Naive thymus-derived CD4-positive, alpha-beta T cell (primary cell): ENCODE data around the gene KLF18. TPM values are rescaled to one million over a fixed set of nuclear protein-coding genes. Genes with fewer than 3 reads are reported as not detected.

Source experiments
- ATAC-seq: fragments of 150-1000 bp; cut with Tn5 transposase; 2 replicates; pipeline ENCODE4 v1.10.0; 2021; ENCODE audit warnings: mild to moderate bottlenecking, moderate library complexity
- CTCF ChIA-PET: fragments of 350-600 bp; sonication (Branson Sonifier 250); formaldehyde crosslinking; loops from one replicate; lab custom pipeline; 2021; ENCODE audit warnings: antibody characterized with exemption; lab: Charles Lee
- POLR2A ChIA-PET: fragments of 350-600 bp; sonication (Branson Sonifier 250); formaldehyde crosslinking; loops from one replicate; lab custom pipeline; 2021; ENCODE audit warnings: antibody characterized with exemption, inconsistent platforms; lab: Charles Lee
- DNase-seq, 9 donors: peaks; one replicate each; pipeline versions ENCODE4 v3.0.0 to v3.0.0-alpha.2; 2020 to 2022; ENCODE audit warnings: mixed read lengths in 1 of 9
- H3K27ac ChIP-seq: one replicate; pipeline ENCODE4 v1.7.0; 2013; ENCODE audit warnings: mild to moderate bottlenecking, low read depth, low read length, moderate library complexity
- H3K27me3 ChIP-seq, 2 donors: one replicate each; pipeline ENCODE4 v1.7.0; 2013; ENCODE audit warnings: low read length in 2 of 2, mild to moderate bottlenecking in 2 of 2, moderate library complexity in 2 of 2; ENCODE audit not compliant: control insufficient read depth in 2 of 2, insufficient read depth in 2 of 2
- H3K36me3 ChIP-seq, 3 experiments: 1 replicate in 2 of 3; 2 replicates in 1 of 3; pipeline ENCODE4 v1.7.0; 2013; ENCODE audit warnings: low read length in 3 of 3, mild to moderate bottlenecking in 3 of 3, moderate library complexity in 1 of 3; ENCODE audit not compliant: insufficient read depth in 3 of 3, control insufficient read depth in 2 of 3
- H3K4me1 ChIP-seq, 2 donors: one replicate each; pipeline ENCODE4 v1.7.0; 2013; ENCODE audit warnings: low read length in 2 of 2, mild to moderate bottlenecking in 2 of 2, moderate library complexity in 1 of 2; ENCODE audit not compliant: control insufficient read depth in 2 of 2, insufficient read depth in 2 of 2
- H3K4me3 ChIP-seq: 2 replicates; pipeline ENCODE4 v1.7.0; 2013; ENCODE audit warnings: mild to moderate bottlenecking, low read length
- H3K9me3 ChIP-seq, 3 experiments: 1 replicate in 2 of 3; 2 replicates in 1 of 3; pipeline ENCODE4 v1.7.0; 2013; ENCODE audit warnings: low read length in 3 of 3; ENCODE audit not compliant: control insufficient read depth in 2 of 3
- H3K27ac Mint-ChIP-seq, 9 donors: one replicate each; pipeline ENCODE4 v1.8.0; 2020 to 2022; ENCODE audit warnings: mixed read lengths in 9 of 9, mild to moderate bottlenecking in 8 of 9, moderate library complexity in 5 of 9, inconsistent platforms in 2 of 9
- H3K27me3 Mint-ChIP-seq, 5 donors: one replicate each; pipeline ENCODE4 v1.8.0; 2021 to 2022; ENCODE audit warnings: mixed read lengths in 5 of 5, mild to moderate bottlenecking in 1 of 5
- H3K36me3 Mint-ChIP-seq, 5 donors: one replicate each; pipeline ENCODE4 v1.8.0; 2020 to 2022; ENCODE audit warnings: mixed read lengths in 5 of 5, mild to moderate bottlenecking in 3 of 5, inconsistent platforms in 1 of 5
- H3K4me1 Mint-ChIP-seq, 7 donors: one replicate each; pipeline ENCODE4 v1.8.0; 2020 to 2022; ENCODE audit warnings: mixed read lengths in 7 of 7, mild to moderate bottlenecking in 3 of 7, inconsistent platforms in 1 of 7
- H3K4me3 Mint-ChIP-seq, 10 donors: one replicate each; pipeline ENCODE4 v1.8.0; 2020 to 2022; ENCODE audit warnings: mild to moderate bottlenecking in 10 of 10, mixed read lengths in 10 of 10, moderate library complexity in 6 of 10, inconsistent platforms in 2 of 10
- H3K9me3 Mint-ChIP-seq, 11 donors: one replicate each; pipeline ENCODE4 v1.8.0; 2020 to 2022; ENCODE audit warnings: mixed read lengths in 11 of 11, mild to moderate bottlenecking in 4 of 11, inconsistent platforms in 1 of 11, moderate library complexity in 1 of 11
- intact Hi-C, 2 donors: fragments of 100-400 bp; cut with micrococcal nuclease; formaldehyde crosslinking; loops; one replicate each; pipeline ENCODE4 v1.15.1; 2023
- polyA plus RNA-seq, 2 donors: library from polyadenylated mRNA; unstranded; fragments of 300-500 nt; fragmentation: Illumina TruSeq; gene quantifications; one replicate each; pipeline ENCODE4 v1.2.3, GENCODE V29; 2021
- total RNA-seq, 6 experiments: library from RNA in 5 of 6; stranded (reverse) in 5 of 6; gene quantifications; 1 replicate in 5 of 6; 2 replicates in 1 of 6; pipeline ENCODE4 v1.2.3 and lab custom pipeline; 2021 to 2026

KLF18 gene
- total and polyA plus RNA-seq, 7 experiments from 2014 or later, result not detected

DNA sequence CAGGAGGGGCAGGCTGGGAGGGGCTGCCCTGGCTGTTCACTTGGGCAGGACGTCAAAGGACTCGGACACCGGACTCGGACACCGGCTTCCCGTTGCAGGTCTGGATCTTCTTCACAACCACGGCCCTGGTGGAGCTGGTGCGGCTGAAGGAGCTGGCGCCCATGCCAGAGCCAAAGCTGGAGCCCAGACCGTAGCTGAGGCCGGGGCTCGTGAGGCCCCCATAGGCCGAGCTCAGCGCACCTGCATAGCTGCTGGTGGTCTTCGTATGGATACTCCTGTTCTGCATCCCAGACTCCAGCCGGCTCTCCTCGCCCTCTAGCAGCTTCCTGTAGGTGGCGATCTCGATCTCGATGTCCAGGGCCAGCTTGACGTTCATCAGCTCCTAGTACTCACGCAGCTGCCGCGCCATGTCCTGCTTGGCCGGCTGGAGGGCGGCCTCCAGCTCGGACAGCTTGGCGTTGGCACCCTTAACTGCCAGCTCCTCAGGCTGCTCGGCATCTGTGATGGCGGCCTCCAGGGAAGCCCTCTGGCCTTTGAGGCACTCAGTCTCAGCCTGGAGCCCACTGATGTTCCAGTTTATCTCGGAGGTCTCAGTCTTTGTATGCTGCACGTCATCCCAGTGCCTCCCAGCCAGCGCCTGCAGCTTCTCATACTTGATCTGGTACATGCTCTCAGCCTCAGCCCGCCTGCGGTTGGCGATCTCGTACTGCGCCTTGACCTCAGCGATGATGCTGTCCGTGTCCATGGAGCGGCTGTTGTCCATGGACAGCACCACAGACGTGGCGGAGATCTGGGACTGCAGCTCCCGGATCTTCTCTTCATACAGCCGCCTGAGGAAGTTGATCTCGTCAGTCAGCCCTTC is 37.9 kb downstream of the KLF18 start:
- DNase-seq, result no peak
- Histone ChIP-seq H3K4me3 (no peak overlapping the region), H3K36me3 (no peaks in the 10 kb centered on the region), H3K9me3 (no peaks in the 10 kb centered on the region), H3K27ac (no peak overlapping the region), H3K27me3 (no peaks in the 10 kb centered on the region), H3K4me1 (no peaks in the 10 kb centered on the region)
- peaks cover 13 to 28% (median 23%) of the 10 kb centered on the region in 5 donors for H3K27me3 Mint-ChIP-seq
- POLR2A ChIA-PET, result no interaction called here
- H3K9me3 Mint-ChIP-seq, result no peaks in the 10 kb centered on the region
- H3K4me1 Mint-ChIP-seq, result no peaks in the 10 kb centered on the region
- ATAC-seq, result no peak
- intact Hi-C loops, result no loop called here
- H3K27ac Mint-ChIP-seq, result no peak overlapping the region
- CTCF ChIA-PET, result no interaction called here
- H3K36me3 Mint-ChIP-seq, result no peaks in the 10 kb centered on the region
- H3K4me3 Mint-ChIP-seq, result no peak overlapping the region

DNA sequence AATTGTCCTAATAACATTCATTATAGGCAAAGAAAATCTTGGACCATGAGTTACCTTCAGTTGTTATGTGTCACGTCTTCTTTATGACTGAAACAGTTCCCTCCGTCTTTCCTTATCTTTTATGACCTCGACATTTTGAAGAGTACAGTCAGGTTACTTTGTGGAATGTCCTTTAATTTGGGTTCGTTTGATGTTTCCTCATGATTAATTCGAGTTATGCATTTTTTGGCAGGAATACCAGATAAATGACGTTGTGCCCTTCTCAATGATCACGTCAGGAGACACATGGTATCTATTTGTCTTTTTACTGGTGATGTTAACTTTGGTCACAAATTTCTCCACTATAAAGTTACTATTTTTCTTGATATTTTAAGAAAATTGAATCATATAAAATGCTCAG is 40.1 kb downstream of the KLF18 start:
- H3K36me3 ChIP-seq, result no peaks in the 10 kb centered on the region
- H3K4me1 ChIP-seq, result no peaks in the 10 kb centered on the region
- Mint-ChIP-seq H3K36me3 (no peaks in the 10 kb centered on the region), H3K4me1 (no peaks in the 10 kb centered on the region), H3K27me3 (peaks cover 3 to 18% (median 12%) of the 10 kb centered on the region in 5 donors), H3K9me3 (peaks cover 0 to 15% (median 3%) of the 10 kb centered on the region in 11 donors), H3K4me3 (no peak overlapping the region), H3K27ac (no peak overlapping the region)
- no peak overlapping the region for H3K4me3 ChIP-seq
- no peaks in the 10 kb centered on the region for H3K27me3 ChIP-seq
- no peaks in the 10 kb centered on the region for H3K9me3 ChIP-seq
- no peak overlapping the region for H3K27ac ChIP-seq
- CTCF ChIA-PET, result no interaction called here
- DNase-seq, result no peak
- no peak for ATAC-seq
- POLR2A ChIA-PET, result no interaction called here
- intact Hi-C loops, result no loop called here

DNA sequence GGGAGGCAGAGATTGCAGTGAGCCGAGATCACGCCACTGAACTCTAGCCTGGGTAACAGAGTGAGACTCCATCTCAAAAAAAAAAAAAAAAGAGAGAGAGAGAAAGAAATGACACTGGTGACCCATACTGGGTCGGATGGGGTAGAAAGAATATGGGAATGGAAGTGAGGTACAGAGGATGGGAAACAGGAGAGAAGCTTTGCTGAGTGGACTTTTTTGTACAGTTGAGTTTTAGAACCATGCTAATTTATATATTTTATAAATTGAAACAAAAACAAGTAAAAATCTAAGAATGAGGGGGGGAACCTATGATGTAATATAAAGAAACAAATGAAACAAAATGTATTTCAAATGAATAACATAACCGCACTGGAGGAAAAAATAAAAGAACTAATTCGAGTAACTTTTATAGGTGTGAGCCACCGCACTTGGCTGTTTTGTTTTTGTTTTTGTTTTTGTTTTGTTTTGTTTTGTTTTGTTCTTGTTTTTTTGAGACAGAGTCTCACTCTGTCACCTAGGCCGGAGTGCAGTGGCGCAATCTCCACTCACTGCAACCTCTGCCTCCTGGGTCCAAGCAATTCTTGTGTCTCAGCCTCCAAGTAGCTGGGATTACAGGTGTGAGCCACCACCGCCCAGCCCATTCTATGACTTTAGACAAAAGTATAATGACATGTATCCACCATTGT is 41.1 kb downstream of the KLF18 start:
- ChIA-PET CTCF (no interaction called here), POLR2A (no interaction called here)
- Histone ChIP-seq H3K4me3 (no peak overlapping the region), H3K9me3 (no peaks in the 10 kb centered on the region), H3K4me1 (no peaks in the 10 kb centered on the region), H3K36me3 (no peaks in the 10 kb centered on the region), H3K27ac (no peak overlapping the region), H3K27me3 (no peaks in the 10 kb centered on the region)
- no peak overlapping the region for H3K27ac Mint-ChIP-seq
- H3K9me3 Mint-ChIP-seq, result peaks cover 0 to 15% (median 3%) of the 10 kb centered on the region in 11 donors
- DNase-seq (no peak), ATAC-seq (no peak)
- no peak overlapping the region for H3K4me3 Mint-ChIP-seq
- no peaks in the 10 kb centered on the region for H3K36me3 Mint-ChIP-seq
- intact Hi-C loops, result no loop called here
- H3K4me1 Mint-ChIP-seq, result no peaks in the 10 kb centered on the region
- peaks cover 0 to 14% (median 11%) of the 10 kb centered on the region in 5 donors for H3K27me3 Mint-ChIP-seq

DNA sequence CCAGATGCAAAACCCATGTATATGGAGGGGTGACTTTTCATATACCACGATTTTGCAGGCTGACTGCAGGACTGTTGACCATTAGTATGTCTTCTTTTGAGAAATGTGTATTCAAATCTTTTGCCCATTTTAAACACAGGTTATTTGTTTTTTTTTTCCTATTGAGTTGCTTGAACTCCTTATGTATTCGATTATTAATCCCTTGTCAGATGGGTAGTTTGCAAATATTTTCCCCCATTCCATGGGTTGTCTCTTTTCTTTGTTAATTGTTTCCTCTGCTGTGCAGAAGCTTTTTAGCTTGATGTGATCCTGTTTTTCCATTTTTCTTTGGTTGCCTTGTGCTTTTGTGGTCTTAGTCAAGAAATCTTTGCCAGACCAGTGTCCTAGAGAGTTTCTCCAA is 47.4 kb downstream of the KLF18 start:
- Mint-ChIP-seq H3K27ac (no peak overlapping the region), H3K36me3 (no peaks in the 10 kb centered on the region), H3K9me3 (peaks cover 0 to 15% (median 3%) of the 10 kb centered on the region in 11 donors), H3K4me3 (no peak overlapping the region), H3K27me3 (peaks cover 7 to 30% (median 13%) of the 10 kb centered on the region in 5 donors), H3K4me1 (no peaks in the 10 kb centered on the region)
- Histone ChIP-seq H3K4me3 (no peak overlapping the region), H3K36me3 (no peaks in the 10 kb centered on the region), H3K27me3 (no peaks in the 10 kb centered on the region), H3K27ac (no peak overlapping the region), H3K4me1 (no peaks in the 10 kb centered on the region), H3K9me3 (no peaks in the 10 kb centered on the region)
- ATAC-seq, result no peak
- no peak for DNase-seq
- ChIA-PET CTCF (no interaction called here), POLR2A (no interaction called here)
- intact Hi-C loops, result no loop called here

DNA sequence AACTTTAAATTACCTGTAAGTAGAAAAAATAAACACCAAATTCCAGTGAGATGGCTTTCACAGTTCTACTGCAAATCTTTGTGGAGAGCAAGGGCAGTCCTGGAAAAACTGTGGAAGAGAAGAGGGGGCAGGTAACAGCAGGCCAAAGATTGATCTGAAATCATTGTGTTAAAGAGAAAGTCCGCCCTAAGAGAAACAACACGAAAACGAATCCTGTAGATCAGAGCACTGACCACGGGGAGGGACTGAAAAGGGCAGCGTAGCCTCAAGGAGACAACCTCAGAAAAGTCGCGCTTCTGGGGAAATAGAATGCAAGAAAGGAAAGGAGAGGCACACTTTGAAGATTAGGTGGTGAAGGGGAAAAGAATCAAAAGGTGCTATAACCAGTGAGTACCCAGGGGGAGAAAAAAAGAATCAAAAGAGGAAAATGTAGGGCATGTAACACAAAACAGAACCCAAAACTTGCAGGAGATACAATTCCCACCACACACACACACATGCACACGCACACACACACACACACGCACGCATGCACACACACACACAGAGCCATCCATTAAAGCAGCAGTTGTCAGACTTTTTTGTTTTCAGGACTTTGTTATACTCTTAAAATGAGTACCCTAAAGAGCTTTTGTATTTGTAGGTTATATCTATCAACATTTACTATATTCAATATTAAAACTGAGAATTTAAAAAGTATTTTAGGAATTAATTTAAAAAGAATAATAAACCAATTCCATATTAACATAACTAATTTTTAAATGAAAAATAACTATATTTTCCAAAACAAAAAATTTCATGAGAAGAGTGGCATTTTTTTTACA is 50.8 kb downstream of the KLF18 start:
- H3K4me1 Mint-ChIP-seq, result no peaks in the 10 kb centered on the region
- DNase-seq, result no peak
- no peaks in the 10 kb centered on the region for H3K36me3 Mint-ChIP-seq
- ChIA-PET POLR2A (no interaction called here), CTCF (no interaction called here)
- H3K27me3 Mint-ChIP-seq, result peaks cover 20 to 34% (median 29%) of the 10 kb centered on the region in 5 donors
- Histone ChIP-seq H3K4me1 (no peaks in the 10 kb centered on the region), H3K27me3 (no peaks in the 10 kb centered on the region), H3K4me3 (no peak overlapping the region), H3K9me3 (no peaks in the 10 kb centered on the region), H3K27ac (no peak overlapping the region), H3K36me3 (no peaks in the 10 kb centered on the region)
- peaks cover 0 to 3% (median 0%) of the 10 kb centered on the region in 11 donors for H3K9me3 Mint-ChIP-seq
- intact Hi-C loops, result no loop called here
- H3K27ac Mint-ChIP-seq, result no peak overlapping the region
- no peak overlapping the region for H3K4me3 Mint-ChIP-seq
- ATAC-seq, result no peak

DNA sequence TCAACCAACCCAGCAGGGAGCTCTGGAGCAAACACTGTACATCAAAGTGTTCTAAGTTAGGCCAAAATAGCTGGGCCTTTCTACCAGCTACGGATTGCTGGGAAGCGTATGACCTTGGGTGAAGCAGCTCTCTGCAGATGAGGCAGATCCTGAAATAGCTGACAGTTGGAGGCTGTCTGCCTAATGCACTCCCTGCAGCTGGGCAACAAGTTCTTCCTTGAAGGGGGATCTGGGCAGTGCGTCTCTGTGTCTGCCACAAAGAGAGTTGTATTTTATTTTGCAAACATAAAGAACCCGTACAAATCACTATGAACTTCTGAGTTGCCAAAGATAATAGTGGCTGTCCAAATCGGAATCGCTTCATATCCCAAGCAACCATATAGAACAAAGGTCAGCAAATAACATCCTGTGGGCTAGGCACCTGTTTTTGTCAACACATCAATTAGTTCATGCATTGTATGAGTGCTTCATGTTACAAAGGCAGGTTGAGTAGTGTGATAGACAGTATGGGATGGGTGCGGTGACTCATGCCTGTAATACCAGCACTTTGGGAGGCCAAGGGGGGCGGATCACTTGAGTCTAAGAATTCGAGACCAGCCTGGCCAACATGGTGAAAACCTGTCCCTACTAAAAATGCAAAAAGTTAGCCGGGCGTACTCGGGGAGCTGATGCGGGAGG is 51.9 kb downstream of the KLF18 start:
- Mint-ChIP-seq H3K27ac (no peak overlapping the region), H3K36me3 (no peaks in the 10 kb centered on the region), H3K9me3 (peaks cover 0 to 2% (median 0%) of the 10 kb centered on the region in 11 donors), H3K27me3 (peaks cover 26 to 39% (median 31%) of the 10 kb centered on the region in 5 donors), H3K4me1 (no peaks in the 10 kb centered on the region), H3K4me3 (no peak overlapping the region)
- Histone ChIP-seq H3K4me3 (no peak overlapping the region), H3K36me3 (no peaks in the 10 kb centered on the region), H3K9me3 (no peaks in the 10 kb centered on the region), H3K4me1 (no peaks in the 10 kb centered on the region), H3K27me3 (no peaks in the 10 kb centered on the region), H3K27ac (no peak overlapping the region)
- no peak for ATAC-seq
- CTCF ChIA-PET, result no interaction called here
- POLR2A ChIA-PET, result no interaction called here
- intact Hi-C loops, result no loop called here
- no peak for DNase-seq
